Activated CD4-positive, alpha-beta memory T cell treated with anti-CD3 and anti-CD28 coated beads for 36 hours (primary cell): ENCODE measurements around the gene AMZ2. TPM values are rescaled to one million over a fixed set of nuclear protein-coding genes. Genes with fewer than 3 reads are reported as not detected.
"Not testable (repeated sequence)": the region's sequence is repeated elsewhere in the genome, so short reads cannot be mapped to it uniquely, and the experiment has no call there.

Experiments used
- CTCF ChIA-PET: fragments of 350-600 bp; sonication (Branson Sonifier 250); formaldehyde crosslinking; loops from one replicate; lab custom pipeline; 2021; ENCODE audit warnings: antibody characterized with exemption, inconsistent platforms; lab: Charles Lee
- POLR2A ChIA-PET: fragments of 350-600 bp; sonication (Branson Sonifier 250); formaldehyde crosslinking; loops from one replicate; lab custom pipeline; 2021; ENCODE audit warnings: antibody characterized with exemption; lab: Charles Lee
- DNase-seq: peaks from one replicate; pipeline ENCODE4 v3.0.0-alpha.2; 2020
- H3K27ac Mint-ChIP-seq: one replicate; pipeline ENCODE4 v1.8.0; 2021; ENCODE audit warnings: mixed read lengths
- H3K27me3 Mint-ChIP-seq: one replicate; pipeline ENCODE4 v1.8.0; 2021; ENCODE audit warnings: mixed read lengths
- H3K36me3 Mint-ChIP-seq: one replicate; pipeline ENCODE4 v1.8.0; 2021; ENCODE audit warnings: mixed read lengths
- H3K4me1 Mint-ChIP-seq: one replicate; pipeline ENCODE4 v1.8.0; 2021; ENCODE audit warnings: low read depth, mixed read lengths
- H3K4me3 Mint-ChIP-seq: one replicate; pipeline ENCODE4 v1.8.0; 2021; ENCODE audit warnings: mild to moderate bottlenecking, mixed read lengths
- H3K9me3 Mint-ChIP-seq: one replicate; pipeline ENCODE4 v1.8.0; 2021; ENCODE audit warnings: mixed read lengths
- intact Hi-C: fragments of 100-400 bp; cut with micrococcal nuclease; formaldehyde crosslinking; loops from one replicate; pipeline ENCODE4 v1.15.1; 2023
- total RNA-seq, 2 experiments: library from RNA; stranded (reverse); gene quantifications; one replicate each; pipeline ENCODE4 v1.2.3, GENCODE V29; 2021

AMZ2 gene
- total RNA-seq, 2 experiments from 2014 or later = 134 to 146 TPM

DNA sequence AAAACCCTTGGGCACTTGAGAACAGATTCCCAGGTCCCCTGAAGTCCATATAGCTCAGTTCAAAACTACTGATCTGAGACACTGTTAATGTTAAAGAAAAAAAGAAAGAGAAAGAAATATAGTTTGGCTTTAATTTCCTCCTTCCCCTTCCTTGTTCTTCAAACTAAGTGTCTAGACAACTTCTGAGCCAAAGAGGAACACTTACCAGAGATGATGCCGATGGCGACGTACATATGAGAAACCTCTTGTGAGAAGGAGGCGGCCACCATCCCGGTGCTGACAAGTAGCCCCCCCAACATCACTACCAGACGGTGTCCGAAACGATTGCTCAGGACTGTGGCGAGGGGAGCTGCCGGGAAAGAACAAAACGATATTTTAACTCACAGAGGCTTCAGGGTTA lies 25.9 kb downstream of the AMZ2 start:
- Mint-ChIP-seq H3K27me3 (no peaks in the 10 kb centered on the region), H3K36me3 (peaks cover 32% of the 10 kb centered on the region), H3K27ac (no peak overlapping the region), H3K4me3 (no peak overlapping the region), H3K9me3 (peaks cover 4% of the 10 kb centered on the region), H3K4me1 (no peaks in the 10 kb centered on the region)
- CTCF ChIA-PET = no interaction called here
- DNase-seq = no peak
- POLR2A ChIA-PET = no interaction called here
- intact Hi-C loops = no loop called here

DNA sequence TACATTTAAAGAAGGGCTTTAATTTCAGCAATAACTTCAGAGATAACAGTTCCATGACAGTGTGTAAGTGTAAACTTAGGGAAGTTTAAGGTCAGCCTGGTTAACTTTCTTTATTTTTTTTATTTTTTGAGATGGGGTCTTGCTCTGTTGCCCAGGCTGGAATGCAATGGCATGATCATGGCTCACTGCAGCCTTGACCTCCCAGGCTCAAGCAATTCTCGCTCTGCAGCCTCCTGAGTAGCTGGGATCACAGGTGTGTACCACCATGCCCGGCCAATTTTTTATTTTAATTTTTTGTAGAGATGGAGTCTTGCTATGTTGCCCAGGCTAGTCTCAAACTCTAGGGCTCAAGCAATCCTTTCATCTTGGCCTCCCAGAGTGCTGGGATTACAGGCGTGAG lies 28.5 kb downstream of the AMZ2 start:
- POLR2A ChIA-PET, intact Hi-C loops, CTCF ChIA-PET, H3K27me3 Mint-ChIP-seq, H3K4me1 Mint-ChIP-seq, H3K27ac Mint-ChIP-seq, H3K4me3 Mint-ChIP-seq, H3K9me3 Mint-ChIP-seq, DNase-seq: not testable (repeated sequence)
- H3K36me3 Mint-ChIP-seq = peaks cover 33% of the 10 kb centered on the region

DNA sequence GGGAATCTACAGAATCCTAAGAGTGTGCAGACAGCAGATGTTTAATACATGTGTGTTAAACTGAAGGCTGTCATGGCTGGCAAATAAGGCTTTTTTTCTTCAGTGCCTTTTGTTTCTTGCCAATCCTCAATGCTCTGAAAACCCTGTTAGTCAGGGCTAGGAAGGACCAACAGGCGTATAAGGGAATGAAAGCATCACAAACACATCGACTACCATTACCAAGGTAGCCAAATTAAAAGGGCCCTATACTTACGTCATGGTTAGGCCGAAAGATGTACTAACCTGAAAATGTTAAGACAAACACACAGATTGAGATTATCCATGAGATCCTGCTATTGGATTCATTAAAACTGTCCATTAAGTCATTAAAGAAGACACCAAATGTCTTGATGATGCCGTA lies 30.0 kb downstream of the AMZ2 start:
- Mint-ChIP-seq H3K4me3 (no peak overlapping the region), H3K4me1 (peaks cover 10% of the 10 kb centered on the region), H3K27ac (no peak overlapping the region), H3K9me3 (peaks cover 4% of the 10 kb centered on the region), H3K36me3 (peaks cover 31% of the 10 kb centered on the region), H3K27me3 (no peaks in the 10 kb centered on the region)
- intact Hi-C loops = no loop called here
- CTCF ChIA-PET = interaction anchor here (0.6 kb wide), 2 partner anchors 107 to 204 kb away, joined by 3 read pairs; no protein-coding TSS in a partner anchor
- POLR2A ChIA-PET = no interaction called here
- DNase-seq = no peak

GRCh38 chr17:68281965-68282364 lies 34.1 kb downstream of the AMZ2 start:
- H3K27ac Mint-ChIP-seq, H3K4me3 Mint-ChIP-seq, intact Hi-C loops, H3K27me3 Mint-ChIP-seq, H3K9me3 Mint-ChIP-seq, DNase-seq, POLR2A ChIA-PET: not testable (repeated sequence)
- peaks cover 13% of the 10 kb centered on the region for H3K4me1 Mint-ChIP-seq
- CTCF ChIA-PET = interaction anchor here (0.7 kb wide), 1 partner anchor 154 kb away, joined by 3 read pairs; no protein-coding TSS in a partner anchor
- peaks cover 26% of the 10 kb centered on the region for H3K36me3 Mint-ChIP-seq

DNA sequence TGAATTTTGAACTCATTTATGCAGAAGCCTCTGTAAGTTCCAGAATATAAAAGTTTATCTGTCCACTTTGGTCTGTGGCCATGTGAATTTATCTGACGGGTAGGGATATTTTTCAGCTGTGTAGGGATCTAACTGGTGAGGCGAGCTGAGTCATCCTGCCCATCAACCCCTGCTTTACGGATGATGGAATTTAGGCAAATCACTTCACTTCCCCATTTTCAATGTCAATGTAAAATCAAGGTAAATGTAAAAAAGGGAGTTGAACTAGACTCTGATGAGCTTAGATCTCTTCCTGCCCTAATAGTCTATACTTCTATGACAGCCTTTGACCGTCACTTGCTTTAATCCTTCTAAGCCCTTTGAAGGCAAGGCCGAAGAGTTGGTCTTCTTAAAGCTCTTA lies 40.5 kb downstream of the AMZ2 start:
- Mint-ChIP-seq H3K4me1 (peaks cover 42% of the 10 kb centered on the region), H3K27ac (peak overlapping the region; percentile 94), H3K4me3 (no peak overlapping the region), H3K9me3 (no peaks in the 10 kb centered on the region), H3K36me3 (no peaks in the 10 kb centered on the region), H3K27me3 (no peaks in the 10 kb centered on the region)
- intact Hi-C loops = no loop called here
- DNase-seq = no peak
- POLR2A ChIA-PET = interaction anchor here (1.6 kb wide), 1 partner anchor 111 kb away, joined by 3 read pairs; no protein-coding TSS in a partner anchor
- CTCF ChIA-PET = interaction anchor here (0.8 to 3.0 kb wide), 9 partner anchors 9 to 177 kb away, joined by 3 to 17 read pairs (median 4); no protein-coding TSS in a partner anchor

DNA sequence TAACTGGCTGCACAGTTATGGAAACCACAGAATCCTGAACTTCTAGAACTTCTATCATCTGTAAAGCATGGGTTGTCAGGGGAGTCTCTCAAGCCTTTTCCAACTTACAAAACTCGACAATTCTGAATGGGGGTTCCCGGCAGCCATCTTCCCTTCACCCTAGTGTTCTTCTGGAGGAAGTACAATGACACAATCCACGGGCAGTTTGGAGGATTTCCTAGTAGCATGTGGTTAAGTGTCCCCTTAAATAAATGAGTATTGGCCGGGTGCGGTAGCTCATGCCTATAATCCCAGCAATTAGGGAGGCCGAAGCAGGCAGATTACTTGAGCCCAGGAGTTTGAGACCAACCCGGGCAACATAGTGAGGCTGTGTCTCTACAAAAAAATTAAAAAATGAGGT lies 41.0 kb downstream of the AMZ2 start:
- DNase-seq = peak; percentile 37
- ChIA-PET POLR2A (interaction anchor here (1.3 to 1.6 kb wide), 2 partner anchors 110 to 126 kb away, joined by 3 to 4 read pairs; no protein-coding TSS in a partner anchor), CTCF (interaction anchor here (0.8 to 3.0 kb wide), 9 partner anchors 8 to 177 kb away, joined by 3 to 17 read pairs (median 4); no protein-coding TSS in a partner anchor)
- Mint-ChIP-seq H3K36me3 (no peaks in the 10 kb centered on the region), H3K4me3 (peak overlapping the region; percentile 91), H3K4me1 (peaks cover 43% of the 10 kb centered on the region), H3K27me3 (no peaks in the 10 kb centered on the region), H3K9me3 (no peaks in the 10 kb centered on the region), H3K27ac (peak overlapping the region; percentile 94)
- intact Hi-C loops = no loop called here

GRCh38 chr17:68289473-68289872 lies 41.6 kb downstream of the AMZ2 start:
- ChIA-PET POLR2A (interaction anchor here (0.9 to 1.7 kb wide), 5 partner anchors 25 to 125 kb away, joined by 3 to 4 read pairs (median 3); no protein-coding TSS in a partner anchor), CTCF (interaction anchor here (1.1 to 3.0 kb wide), 8 partner anchors 9 to 176 kb away, joined by 3 to 17 read pairs (median 4); no protein-coding TSS in a partner anchor)
- Mint-ChIP-seq H3K36me3 (no peaks in the 10 kb centered on the region), H3K4me3 (peak overlapping the region; percentile 91), H3K27me3 (no peaks in the 10 kb centered on the region), H3K27ac (peak overlapping the region; percentile 94), H3K9me3 (no peaks in the 10 kb centered on the region), H3K4me1 (peaks cover 47% of the 10 kb centered on the region)
- intact Hi-C loops = no loop called here
- DNase-seq = no peak

- Mint-ChIP-seq H3K4me1 (peaks cover 49% of the 10 kb centered on the region), H3K4me3 (peak overlapping the region; percentile 91), H3K9me3 (no peaks in the 10 kb centered on the region), H3K27ac (peak overlapping the region; percentile 94), H3K36me3 (no peaks in the 10 kb centered on the region), H3K27me3 (no peaks in the 10 kb centered on the region)
- ChIA-PET POLR2A (interaction anchor here (0.7 to 1.7 kb wide), 5 partner anchors 25 to 124 kb away, joined by 3 to 4 read pairs (median 3); partner anchors contain the start of gene AMZ2), CTCF (interaction anchor here (1.1 to 3.0 kb wide), 8 partner anchors 10 to 175 kb away, joined by 3 to 17 read pairs (median 4); no protein-coding TSS in a partner anchor)
- intact Hi-C loops = loop anchor here (2.0 to 5.0 kb wide), 3 partner anchors 27 to 107 kb away; no protein-coding TSS in a partner anchor
- DNase-seq = no peak
These were observed 42.1 kb downstream of the AMZ2 start for GRCh38 chr17:68289936-68290267.

GRCh38 chr17:68290268-68290954 lies 42.6 kb downstream of the AMZ2 start:
- Mint-ChIP-seq H3K27me3 (no peaks in the 10 kb centered on the region), H3K4me1 (peaks cover 50% of the 10 kb centered on the region), H3K4me3 (peak overlapping the region; percentile 91), H3K9me3 (no peaks in the 10 kb centered on the region), H3K27ac (peak overlapping the region; percentile 94), H3K36me3 (no peaks in the 10 kb centered on the region)
- intact Hi-C loops = loop anchor here (2.0 to 5.0 kb wide), 3 partner anchors 28 to 108 kb away; no protein-coding TSS in a partner anchor
- POLR2A ChIA-PET = interaction anchor here (0.6 to 3.0 kb wide), 15 partner anchors 25 to 297 kb away, joined by 3 to 23 read pairs (median 4); partner anchors contain the start of genes AMZ2 and WIPI1
- DNase-seq = peak; percentile 72
- CTCF ChIA-PET = interaction anchor here (1.1 to 3.0 kb wide), 9 partner anchors 10 to 175 kb away, joined by 3 to 17 read pairs (median 5); no protein-coding TSS in a partner anchor

- Mint-ChIP-seq H3K9me3 (no peaks in the 10 kb centered on the region), H3K36me3 (no peaks in the 10 kb centered on the region), H3K27ac (peak within 1 kb of the TSS; percentile 94), H3K4me1 (peaks cover 54% of the 10 kb centered on the region), H3K4me3 (peak within 1 kb of the TSS; percentile 91), H3K27me3 (no peaks in the 10 kb centered on the region)
- ChIA-PET POLR2A (interaction anchor here (0.6 to 3.0 kb wide), 21 partner anchors 19 to 298 kb away, joined by 3 to 23 read pairs (median 4); partner anchors contain the start of genes AMZ2 and WIPI1), CTCF (interaction anchor here (0.6 to 3.0 kb wide), 8 partner anchors 32 to 300 kb away, joined by 3 to 15 read pairs (median 4); no protein-coding TSS in a partner anchor)
- peak; percentile 88 for DNase-seq
- intact Hi-C loops = loop anchor here (1.0 to 5.0 kb wide), 6 partner anchors 28 to 172 kb away; partner anchors contain the start of genes AMZ2 and WIPI1
These were observed 43.4 kb downstream of the AMZ2 start, which contains the start of the genes ARSG and SLC16A6 for GRCh38 chr17:68290955-68291835. TSS of gene ARSG (plus strand) at chr17:68291495. CDS start at chr17:68307494, 15,999 bp downstream. TSS of gene SLC16A6 (minus strand) at chr17:68291127. CDS start at chr17:68278320, 12,807 bp downstream.
